Kidney capillary endothelial cell (primary cell): Measurements from ENCODE around the gene RUNDC1.
"Not testable (repeated sequence)": the region's sequence is repeated elsewhere in the genome, so short reads cannot be mapped to it uniquely, and the experiment has no call there.

ENCODE experiments used
- DNase-seq: peaks from one replicate; pipeline ENCODE4 v3.0.0-alpha.2; 2018; ENCODE audit warnings: low spot score

The RUNDC1 gene

DNA sequence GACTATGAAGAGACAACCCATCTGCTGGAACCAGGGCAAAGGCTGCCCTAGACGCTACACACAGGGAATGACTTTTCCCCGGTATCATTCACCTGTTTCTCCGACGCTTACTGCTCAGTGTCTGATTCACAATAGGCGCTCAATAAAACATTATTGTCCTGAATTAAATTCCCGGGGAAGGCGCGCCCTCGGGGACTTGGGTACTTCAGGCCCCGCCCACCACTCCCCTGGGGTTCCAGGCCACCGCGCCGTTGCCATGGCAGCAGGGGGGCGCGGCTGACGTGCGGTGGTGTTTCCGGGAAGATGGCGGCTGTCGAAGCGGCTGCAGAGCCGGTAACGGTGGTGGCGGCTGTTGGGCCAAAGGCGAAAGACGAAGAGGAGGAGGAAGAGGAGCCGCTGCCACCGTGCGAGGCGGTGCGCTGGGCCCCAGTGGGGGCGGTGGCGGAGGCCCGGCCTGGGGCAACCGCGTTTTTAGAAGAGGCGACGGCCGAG, at the start of gene RUNDC1:
RUNDC1 (plus strand) TSS at position 292 of the 492 bp plus-strand sequence; CDS start at position 304, 12 bp downstream.
- DNase-seq: peak; percentile 72

GRCh38 chr17:42937712-42938596, 42.4 kb upstream of the RUNDC1 start:
- DNase-seq: peak; percentile 68

GRCh38 chr17:42944211-42944610, 36.2 kb upstream of the RUNDC1 start:
- DNase-seq: no peak

GRCh38 chr17:42946812-42947211, 33.6 kb upstream of the RUNDC1 start:
- no peak for DNase-seq

DNA sequence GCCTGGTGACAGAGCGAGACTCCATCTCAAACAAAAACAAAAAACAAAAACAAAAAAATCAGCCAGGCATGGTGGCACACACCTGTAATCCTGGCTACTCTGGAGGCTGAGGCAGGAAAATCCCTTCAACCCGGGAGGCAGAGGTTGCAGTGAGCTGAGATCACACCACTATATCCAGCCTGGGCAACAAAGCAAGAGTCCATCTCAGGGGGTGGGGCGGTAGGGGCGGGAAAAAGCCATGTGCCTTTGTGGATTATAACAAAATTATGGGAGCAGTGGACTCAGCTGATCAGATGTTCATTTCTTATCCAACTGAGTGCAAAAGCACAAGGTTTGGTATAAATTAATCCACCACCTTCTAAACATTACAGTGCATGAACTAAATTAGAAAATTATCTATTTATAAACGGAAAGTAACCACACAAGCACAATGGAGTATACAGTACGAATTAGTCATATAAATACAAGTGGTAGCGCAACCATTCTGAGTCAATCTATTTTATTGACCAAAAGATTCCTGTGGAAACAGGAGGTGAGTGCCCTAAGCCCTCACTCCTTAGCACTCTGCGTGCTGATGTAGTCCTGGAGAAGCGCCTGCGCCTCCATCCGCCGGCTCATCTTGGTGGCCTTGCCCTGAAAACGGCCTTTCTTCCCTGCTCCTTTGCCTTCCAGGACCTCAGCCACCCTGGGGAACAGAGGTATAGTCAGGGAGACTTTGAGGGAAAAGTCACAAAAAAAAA, 30.2 kb upstream of the RUNDC1 start:
- no peak for DNase-seq

DNA sequence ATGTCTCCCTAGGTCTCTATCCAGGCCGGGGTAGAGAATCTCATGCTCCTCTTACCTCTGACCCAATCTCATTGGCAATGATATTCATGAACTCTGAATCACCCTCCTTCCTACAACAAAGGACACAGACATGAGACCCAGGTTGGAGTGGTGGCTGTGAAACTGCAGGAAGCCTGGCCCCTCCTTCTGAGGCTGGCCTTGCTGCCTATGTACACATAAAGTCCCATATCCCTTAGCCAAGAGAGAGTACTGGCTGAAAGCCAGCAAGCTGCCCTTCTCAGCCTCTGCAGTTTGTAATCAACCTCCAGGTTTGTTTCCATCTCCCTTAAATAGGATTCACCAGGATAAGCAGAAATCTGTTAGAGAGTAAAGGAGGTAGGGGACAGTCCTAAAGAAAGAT, 26.7 kb upstream of the RUNDC1 start:
- no peak for DNase-seq

- DNase-seq: peak; percentile 85
Observed at GRCh38 chr17:42964161-42964932, 16.0 kb upstream of the RUNDC1 start, which contains the start of gene AARSD1. AARSD1 (minus strand) TSS chr17:42964454; CDS start chr17:42964440, 14 bp downstream.

DNA sequence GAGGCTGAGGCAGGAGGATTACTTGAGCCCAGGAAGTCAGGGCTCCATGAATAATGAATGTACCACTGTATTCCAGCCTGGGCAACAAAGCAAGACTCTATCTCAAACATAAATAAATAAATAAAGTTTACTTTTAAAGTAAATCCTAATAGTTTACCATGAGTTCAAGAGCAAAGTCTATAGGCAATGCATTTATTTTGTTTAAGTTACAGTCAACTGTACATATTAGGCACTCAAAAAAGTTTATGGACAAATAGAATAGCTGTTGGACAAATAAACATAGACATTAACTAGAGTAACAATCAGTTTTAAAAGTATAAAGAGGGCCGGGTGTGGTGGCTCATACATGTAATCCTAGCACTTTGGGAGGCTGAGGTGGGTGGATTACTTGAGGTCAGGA, 12.4 kb upstream of the RUNDC1 start:
- no peak for DNase-seq

DNA sequence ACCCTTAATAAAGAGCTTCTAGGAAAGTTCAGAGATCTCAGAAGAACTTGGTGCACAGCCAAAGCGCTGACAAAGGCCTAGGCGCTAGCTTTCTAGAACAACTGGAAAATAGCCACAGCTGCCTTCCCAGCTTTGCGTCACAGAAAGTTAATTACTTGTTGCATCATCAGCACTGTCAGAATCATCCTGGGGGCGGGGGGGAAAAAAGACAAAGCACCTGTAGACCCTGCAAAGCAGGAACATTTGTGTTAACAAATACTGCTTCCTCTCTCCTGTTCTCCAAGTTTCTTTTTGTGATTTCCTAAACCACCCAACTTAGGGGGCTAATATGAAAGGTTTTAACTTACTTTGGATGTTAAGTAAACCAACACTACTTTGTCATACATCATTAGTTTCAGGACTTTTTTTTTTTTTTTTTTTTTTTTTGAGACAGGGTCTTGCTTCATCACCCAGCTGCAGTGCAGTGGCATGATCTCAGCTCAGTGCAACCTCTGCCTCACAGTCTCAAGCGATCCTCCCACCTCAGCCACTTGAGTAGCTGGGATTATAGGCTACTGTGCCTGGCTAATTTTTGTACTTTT, 11.3 kb upstream of the RUNDC1 start:
- no peak for DNase-seq

GRCh38 chr17:42971589-42971988, 8.8 kb upstream of the RUNDC1 start:
- DNase-seq: no peak

DNA sequence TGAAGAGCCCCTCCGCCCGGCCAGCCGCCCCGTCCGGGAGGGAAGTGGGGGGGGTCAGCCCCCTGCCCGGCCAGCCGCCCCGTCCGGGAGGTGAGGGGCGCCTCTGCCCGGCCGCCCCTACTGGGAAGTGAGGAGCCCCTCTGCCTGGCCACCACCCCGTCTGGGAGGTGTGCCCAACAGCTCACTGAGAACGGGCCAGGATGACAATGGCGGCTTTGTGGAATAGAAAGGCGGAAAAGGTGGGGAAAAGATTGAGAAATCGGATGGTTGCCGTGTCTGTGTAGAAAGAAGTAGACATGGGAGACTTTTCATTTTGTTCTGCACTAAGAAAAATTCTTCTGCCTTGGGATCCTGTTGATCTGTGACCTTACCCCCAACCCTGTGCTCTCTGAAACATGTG, 7.0 kb upstream of the RUNDC1 start:
- DNase-seq: not testable (repeated sequence)

DNA sequence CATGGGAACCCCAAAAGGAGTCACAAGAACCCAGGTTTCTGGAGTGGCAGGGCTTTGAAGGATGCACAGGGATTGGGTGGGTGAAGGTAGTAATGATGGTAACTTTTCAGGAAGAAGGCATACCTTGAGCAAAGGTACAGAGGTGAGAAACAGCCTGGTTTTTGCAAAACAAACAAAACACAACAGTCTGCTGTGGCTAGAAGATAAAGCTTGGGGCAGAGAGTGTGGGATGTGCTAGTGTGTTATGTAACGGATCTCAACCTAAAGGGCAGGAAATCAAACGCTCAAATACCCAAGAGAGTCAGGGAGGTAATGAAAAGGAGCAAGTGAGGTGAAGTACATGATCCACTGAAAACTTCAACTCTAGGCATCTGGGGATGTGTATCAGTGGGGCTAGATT, 5.1 kb upstream of the RUNDC1 start:
- no peak for DNase-seq

GRCh38 chr17:42975701-42976100, 4.7 kb upstream of the RUNDC1 start:
- not testable (repeated sequence) for DNase-seq

- DNase-seq: no peak
Observed at GRCh38 chr17:42979511-42980273, 673 bp upstream of the RUNDC1 start, which contains the start of gene PTGES3L. PTGES3L (minus strand) TSS chr17:42980080; CDS start chr17:42980053, 27 bp downstream.

DNA sequence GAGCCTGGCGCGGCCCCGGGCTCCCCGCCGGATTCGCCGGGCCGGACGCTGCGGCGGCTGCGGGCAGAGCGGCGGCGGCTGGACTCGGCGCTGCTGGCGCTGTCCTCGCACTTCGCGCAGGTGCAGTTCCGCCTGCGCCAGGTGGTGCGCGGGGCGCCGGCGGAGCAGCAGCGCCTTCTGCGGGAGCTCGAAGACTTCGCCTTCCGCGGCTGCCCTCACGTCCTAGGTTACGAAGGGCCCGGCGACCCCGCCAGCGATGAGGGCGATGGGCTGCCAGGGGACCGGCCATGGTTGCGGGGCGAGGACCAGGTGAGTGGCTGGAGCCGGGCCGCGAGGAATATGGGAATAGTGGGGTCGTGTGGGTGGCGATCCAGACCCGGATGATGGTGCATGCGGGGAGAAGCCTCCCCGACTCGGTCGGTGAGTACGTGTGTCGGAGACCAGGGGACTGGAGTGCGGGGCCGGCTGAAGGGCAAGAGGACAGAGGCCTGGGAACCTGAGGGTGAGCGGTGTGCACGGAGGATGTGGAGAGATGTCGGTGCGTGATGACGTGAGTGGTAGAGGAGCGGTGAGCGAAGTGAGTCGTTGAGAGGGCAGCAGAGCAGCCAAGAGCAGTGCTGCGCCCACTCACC, 517 bp downstream of the RUNDC1 start:
- no peak for DNase-seq

GRCh38 chr17:42982266-42982665, 1.9 kb downstream of the RUNDC1 start:
- no peak for DNase-seq

DNA sequence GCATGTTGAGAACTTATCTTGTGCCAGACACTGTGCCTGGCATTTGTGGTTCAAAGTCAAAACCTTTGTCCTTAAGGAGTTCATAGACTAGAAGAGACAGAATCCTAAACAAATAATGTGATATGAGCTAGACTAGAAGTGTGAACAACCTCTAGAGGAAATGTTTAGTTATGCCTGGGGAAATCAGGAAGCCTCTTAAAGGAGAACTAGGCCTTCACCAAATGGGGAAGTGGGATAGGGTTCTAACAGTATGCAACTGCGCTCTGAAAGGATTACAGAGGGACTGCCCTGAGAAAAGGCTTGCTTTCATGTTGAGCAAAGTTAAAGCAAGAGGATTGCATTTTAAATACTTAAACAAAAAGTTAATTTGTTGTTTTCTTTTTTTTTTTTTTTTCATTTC, 4.9 kb downstream of the RUNDC1 start:
- no peak for DNase-seq

GRCh38 chr17:42989141-42989540, 8.8 kb downstream of the RUNDC1 start:
- DNase-seq: no peak

GRCh38 chr17:42989726-42990652, 9.6 kb downstream of the RUNDC1 start:
- no peak for DNase-seq
